Left hindlimb (tissue), 1 donor: ENCODE data around the gene SAXO2.
"Not testable (repeated sequence)": the region's sequence is repeated elsewhere in the genome, so short reads cannot be mapped to it uniquely, and the experiment has no call there.

Experiments used
- DNase-seq: peaks from one replicate; pipeline ENCODE4 v3.0.0-alpha.2; 2018

The SAXO2 gene

DNA sequence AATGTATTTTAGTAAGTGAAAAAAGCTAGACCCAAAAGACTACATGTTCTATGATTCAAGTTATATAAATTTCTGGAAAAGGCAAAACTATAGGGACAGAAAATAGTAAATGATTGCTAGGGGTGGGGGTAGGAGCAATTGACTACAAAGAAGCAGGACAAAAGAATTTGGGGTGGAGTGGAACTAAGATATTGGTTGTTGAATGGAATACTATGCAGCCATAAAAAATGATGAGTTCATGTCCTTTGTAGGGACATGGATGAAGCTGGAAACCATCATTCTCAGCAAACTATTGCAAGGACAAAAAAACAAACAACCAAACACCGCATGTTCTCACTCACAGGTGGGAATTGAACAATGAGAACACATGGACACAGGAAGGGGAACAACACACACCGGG lies 25.6 kb downstream of the SAXO2 start:
- not testable (repeated sequence) for DNase-seq

DNA sequence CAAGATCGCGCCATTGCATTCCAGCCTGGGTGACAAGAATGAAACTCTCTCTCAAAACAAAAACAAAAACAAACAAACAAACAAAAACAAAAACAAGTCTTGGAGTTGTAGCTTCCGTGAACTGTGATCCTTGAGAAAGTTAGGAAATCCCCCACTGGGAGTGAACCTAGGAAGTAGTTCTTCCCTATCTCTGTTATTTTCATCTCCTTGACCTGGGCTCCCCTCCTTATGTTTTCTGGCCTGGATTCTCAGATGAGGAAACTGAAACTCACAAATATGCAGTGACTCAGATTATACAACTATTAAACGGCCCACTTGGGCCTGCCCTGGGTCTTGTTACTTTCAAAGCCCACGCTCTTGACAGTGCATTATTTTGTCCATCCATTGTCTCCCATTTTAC lies 29.7 kb downstream of the SAXO2 start:
- DNase-seq, result no peak

DNA sequence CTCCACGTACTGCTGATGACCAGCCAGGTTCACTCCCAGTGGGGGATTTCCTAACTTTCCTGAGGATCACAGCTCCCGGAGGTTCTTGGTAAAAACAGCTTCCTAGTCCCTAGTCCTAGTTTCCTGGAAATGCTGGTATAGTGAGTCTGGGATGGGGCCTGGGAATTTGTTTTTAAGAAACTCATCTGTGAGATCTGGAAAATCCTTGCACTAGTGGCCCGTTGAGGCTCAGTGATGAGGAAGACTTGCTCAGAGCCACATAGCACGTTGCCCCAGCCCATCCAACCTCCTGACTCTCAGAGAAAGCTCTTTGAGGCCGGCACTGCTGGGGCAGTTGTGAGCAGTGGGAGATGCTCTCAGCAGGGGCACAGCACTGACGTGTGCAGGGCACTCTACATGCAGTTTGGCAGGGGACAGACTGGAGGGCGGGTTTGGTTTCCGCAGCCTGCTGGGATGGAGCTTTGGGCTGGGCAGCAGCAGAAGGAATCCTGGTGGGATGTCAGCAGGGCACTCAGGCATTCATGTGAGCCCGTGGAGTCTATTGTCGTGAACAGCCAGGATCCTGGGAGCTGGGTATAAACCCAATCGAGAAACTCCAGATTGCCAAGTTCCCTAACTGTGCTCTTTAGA lies 31.6 kb downstream of the SAXO2 start:
- no peak for DNase-seq

DNA sequence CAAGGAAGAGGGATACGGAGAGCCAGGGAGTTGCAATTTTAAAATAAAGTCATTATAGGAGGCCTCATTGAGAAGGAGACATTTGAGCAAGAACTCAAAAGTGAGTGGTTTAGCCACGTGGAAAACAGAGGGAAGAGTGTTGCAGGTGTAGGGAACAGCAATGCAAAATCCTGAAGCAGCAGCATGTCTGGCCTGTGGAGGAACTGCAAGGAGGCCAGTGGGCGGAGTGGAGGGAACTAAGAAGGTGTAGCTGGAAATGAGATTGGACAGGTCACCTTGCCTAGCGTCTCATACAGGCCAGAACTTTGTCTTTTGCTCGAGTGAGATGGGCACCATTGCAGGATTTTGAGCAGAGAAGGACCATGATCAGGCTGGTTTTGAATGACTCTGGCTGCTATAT lies 34.9 kb downstream of the SAXO2 start:
- no peak for DNase-seq

DNA sequence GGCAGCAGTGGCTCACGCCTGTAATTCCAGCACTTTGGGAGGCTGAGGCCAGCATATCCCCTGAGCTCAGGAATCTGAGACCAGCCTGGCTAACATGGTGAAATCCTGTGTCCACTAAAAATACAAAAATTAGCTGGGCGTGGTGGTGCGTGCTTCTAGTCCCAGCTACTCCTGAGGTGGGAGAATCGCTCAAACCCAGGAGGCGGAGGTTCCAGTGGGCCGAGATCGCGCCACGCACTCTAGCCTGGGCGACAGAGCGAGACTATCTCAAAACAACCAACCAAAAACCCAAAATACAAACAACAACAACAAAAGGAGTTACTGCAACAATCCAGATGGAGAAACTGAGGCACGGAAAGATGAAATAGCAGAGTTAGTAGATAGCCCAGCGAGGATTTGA lies 35.4 kb downstream of the SAXO2 start:
- DNase-seq, result no peak

DNA sequence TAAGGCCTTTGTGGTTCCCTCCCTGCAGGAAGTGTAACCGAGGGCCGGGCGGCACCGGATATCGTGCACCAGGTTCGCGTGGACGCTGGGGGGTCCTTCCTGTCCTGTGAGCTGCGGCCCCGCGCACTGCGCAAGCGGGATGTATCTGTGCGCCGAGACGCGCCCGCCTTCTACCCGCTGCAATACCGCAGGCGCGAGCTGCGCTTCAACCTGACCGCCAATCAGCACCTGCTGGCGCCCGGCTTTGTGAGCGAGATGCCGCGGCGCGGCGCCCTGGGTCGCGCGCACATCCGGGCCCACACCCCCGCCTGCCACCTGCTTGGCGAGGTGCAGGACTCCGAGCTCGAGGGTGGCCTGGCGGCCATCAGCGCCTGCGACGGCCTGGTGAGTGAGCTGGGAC lies 35.9 kb downstream of the SAXO2 start:
- no peak for DNase-seq

DNA sequence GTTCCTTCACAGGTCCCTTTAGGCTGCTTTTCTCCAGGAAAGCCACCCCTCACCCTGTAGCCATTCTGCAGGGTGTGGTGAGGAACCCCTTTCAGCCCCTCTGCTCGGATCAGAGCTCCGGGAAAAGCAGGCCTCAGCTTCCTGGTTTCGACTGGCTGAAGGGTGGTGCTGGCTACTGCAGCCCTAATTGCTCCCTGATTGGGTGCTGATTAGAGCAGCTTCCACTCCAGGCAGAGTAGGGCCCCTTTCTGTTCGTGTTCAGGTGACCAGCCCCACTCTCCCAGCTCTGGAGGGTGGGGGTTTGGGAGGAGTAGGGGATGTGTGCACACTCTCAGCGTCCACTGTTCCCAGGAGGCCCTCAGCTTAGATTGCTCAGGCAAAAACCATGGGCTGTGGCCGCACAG lies 36.9 kb downstream of the SAXO2 start:
- DNase-seq, result not testable (repeated sequence)

DNA sequence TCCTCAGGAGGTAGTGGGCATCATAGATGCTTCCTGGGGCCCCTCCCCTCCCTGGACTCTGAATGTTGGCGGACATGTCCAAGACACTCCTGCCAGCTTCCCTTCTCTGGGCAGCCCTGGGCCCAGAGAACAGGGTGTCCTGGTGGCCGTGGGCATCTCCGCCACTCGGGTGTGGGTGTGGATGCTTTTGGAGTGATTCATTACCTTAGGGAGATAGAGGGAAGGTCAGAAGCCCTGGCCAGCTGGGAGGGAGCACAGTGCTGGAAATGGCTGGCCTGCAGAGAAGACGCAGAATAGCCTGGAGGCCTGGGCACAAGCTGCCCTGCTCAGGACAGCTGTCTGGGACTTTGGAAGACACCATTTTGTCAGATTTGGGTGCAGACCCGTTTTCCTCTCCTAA lies 37.7 kb downstream of the SAXO2 start:
- not testable (repeated sequence) for DNase-seq

DNA sequence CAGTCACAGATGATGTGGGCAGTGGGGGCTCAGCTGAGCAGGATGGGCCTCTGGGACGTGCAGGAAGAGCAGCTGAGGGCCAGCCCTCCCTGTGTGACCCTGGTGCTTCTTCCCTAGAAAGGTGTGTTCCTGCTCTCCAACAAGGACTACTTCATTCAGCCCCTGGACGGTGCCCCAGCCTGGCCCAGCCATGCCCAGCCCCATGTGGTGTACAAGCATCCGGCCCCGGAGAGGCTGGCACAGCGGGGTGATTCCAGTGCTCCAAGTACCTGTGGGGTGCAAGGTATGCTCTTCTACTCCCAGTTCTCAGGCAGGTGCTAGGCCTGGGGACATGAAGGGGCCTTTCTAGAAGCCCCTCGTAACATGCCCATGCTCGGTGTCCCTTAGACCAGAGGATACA lies 38.3 kb downstream of the SAXO2 start:
- DNase-seq, result no peak

DNA sequence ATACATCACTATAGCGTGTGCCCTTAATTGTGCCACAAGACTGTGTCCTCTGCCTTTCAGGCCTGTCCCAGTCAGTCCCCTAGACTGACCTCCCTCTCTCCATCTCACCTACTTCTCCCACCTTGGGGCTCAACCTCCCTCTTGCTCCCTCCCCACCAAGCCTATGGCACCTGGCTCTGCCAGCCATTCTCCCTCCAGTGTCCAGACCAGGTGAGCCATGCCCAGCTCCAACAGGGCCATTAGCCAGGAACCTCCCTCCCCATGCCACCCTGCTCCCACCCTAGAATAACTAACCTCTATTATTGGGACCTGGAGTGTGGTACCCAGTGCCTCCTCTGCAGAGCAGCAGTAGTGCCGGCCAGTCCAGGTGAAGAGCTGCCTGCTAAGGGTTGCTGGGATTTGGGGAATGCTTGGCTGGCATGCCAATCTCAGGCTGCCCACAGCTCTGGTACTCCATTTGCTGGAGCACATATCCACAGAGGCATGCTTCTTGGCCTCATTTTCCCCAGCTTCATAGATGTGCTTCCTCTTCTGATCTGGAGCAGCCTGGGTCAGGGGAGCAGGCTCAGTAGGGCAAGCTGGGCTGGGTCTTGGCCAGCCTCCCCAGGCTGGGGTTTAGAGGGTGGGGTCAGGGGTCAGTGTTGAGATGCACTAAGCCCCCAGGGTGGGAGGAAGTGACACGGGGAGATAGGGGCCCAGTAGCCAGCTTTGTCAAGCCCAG lies 38.8 kb downstream of the SAXO2 start:
- no peak for DNase-seq

DNA sequence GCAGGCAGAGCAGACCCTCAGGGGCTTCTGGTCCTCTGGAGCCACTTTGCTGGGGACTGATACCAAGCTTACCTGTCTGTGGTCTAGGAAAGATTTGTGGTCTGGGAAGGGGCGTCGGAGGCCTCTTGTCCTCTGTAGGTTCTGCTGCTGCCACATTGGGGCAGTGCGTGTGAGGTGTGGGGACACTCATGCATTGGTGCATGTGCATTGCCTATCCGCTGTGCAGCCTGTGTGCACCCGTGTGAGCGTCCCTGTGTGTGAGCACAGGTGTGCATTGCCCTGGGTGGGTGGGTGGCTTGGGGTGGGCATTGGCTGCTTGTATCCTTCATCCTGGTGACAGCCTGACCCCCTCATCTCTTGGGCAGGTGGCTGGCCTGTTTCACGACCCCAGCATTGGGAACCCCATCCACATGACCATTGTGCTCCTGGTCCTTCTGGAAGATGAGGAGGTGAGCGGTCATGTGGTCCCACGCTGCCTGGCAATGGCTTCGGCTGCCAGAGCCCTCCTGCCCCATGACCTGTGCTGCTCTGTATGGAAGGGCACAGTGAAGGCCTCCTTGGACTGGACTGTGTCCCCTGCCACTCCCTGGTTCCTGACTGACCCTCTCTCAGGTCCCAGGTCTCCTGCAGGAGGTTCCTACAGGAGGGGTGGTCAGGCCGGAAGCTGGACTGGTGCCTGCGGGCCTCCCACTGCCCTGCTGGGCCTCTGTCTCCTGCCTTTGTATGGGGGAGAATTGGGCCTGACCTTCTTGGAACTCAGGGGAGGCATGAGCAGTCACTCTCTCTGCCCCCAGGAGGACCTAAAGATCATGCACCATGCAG lies 41.5 kb downstream of the SAXO2 start:
- DNase-seq, result no peak

DNA sequence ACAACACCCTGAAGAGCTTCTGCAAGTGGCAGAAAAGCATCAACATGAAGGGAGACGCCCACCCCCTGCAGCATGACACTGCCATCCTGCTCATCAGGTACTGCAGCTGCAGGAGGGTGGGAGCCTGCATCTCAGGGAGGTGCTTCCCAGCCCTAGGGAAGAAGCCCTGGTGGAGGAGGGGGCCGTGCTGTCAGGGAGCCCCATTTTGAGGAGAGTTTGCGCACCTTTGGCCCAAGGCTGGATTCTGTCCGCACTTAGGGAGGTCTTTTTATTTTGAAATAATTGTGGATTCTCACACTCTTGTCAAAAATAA lies 42.1 kb downstream of the SAXO2 start:
- DNase-seq, result no peak

DNA sequence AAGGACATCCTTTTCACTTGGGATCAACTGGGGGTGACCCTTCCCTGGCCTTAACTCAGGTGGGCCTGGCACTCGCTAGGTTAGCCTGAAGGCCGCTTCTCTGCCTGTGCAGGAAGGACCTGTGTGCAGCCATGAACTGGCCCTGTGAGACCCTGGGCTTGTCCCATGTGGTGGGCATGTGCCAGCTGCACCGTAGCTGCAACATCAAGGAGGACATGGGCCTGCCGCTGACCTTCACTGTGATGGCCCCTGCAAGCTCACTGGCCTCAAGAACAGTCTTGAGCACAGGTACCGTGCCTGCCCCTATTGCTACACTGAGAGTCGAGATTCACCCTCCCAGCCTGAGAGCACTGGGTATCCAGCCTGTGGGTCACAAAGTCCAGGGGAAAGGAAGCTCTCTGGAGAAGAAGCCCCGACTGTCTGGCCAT lies 43.0 kb downstream of the SAXO2 start:
- no peak for DNase-seq

DNA sequence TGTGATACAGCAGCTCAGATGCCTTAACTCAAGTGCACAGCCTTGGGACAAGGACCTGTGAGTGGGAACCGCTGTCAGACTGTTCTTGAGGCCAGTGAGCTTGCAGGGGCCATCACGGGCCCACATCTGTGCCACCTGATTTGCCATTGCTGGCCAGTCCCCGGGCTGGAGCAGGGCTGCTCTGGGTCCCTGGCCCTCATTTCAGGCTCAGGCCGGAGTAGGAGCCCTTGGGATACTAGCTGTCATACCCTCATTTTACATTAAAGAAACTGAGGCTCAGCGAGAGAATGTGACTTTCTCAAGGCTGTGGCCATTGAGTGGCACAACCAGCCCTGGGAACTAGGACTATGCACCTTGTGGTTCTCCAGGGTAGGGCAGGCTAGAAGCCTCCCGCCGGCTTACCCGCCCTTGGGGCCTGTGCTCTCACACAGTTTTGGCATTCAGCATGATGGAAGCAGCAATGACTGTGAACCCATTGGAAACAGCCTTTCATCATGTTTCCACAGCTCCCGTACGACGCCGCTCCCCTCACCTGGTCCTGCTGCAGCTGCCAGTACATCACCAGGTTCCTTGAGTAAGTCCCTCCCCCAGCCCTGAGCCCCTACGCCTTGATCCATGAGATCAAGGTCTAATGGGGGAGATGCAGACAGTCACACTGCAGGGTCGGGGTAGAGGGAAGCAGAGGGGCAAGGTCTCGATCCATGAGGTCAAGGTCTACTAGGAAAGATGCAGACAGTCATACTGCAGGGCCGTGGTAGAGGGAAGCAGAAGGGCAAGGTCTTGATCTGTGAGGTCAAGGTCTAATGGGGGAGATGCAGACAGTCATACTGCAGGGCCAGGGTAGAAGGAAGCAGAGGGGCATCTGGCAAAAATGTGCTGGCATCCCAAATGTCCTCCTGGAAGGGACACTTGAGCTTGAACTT lies 44.4 kb downstream of the SAXO2 start:
- no peak for DNase-seq

DNA sequence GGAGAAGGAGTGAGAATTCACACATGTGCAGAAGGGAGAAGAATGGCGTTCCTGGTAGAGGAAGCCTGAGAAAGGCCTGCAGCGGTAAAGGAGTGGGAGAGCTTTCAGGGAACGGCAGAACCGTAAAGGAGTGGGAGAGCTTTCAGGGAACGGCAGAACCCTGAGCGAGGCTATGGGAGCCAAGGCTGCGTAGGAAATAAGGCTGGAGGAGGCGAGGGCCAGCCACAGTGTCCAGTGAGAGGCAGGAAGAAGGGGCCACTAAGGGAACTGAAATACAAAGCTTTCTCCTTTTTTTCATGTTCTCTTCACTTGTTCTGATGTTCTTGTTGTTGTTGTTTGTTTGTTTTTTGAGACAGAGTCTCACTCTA lies 45.1 kb downstream of the SAXO2 start:
- DNase-seq, result no peak

DNA sequence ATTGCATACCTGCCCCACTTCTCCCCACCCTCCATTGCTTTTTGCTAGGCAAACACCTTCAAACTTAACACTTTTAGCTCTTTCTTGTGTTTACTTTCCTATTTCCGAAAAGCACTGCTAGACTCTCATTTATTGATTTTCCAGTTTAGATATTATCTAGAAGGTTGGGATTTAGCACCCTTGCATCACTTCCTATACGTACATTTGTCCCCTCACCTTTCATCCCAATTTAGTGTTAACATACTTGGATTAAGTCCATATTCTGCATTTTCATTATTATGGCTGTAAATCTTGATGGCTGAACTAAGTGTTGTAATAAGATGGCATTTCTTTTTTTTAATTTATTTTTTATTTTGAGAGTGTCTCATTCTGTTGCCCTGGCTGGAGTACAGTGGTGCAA lies 47.2 kb downstream of the SAXO2 start:
- DNase-seq, result no peak

DNA sequence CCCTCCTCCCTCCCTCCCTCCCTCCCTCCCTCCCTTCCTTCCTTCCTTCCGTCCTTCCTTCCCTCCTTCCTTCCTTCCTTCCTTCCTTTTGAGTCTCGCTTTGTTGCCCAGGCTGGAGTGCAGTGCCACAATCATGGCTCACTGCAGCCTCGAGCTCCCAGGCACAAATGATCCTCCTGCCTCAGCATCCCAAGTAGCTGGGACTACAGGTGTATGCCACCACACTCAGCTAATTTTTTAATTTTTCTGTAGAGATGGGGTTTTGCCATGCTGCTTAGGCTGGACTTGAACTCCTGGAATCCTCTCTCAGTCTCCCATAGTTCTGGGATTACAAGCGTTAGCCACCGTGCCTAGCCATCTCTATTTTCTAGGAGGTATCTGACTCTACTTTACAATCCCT lies 48.7 kb downstream of the SAXO2 start:
- not testable (repeated sequence) for DNase-seq

DNA sequence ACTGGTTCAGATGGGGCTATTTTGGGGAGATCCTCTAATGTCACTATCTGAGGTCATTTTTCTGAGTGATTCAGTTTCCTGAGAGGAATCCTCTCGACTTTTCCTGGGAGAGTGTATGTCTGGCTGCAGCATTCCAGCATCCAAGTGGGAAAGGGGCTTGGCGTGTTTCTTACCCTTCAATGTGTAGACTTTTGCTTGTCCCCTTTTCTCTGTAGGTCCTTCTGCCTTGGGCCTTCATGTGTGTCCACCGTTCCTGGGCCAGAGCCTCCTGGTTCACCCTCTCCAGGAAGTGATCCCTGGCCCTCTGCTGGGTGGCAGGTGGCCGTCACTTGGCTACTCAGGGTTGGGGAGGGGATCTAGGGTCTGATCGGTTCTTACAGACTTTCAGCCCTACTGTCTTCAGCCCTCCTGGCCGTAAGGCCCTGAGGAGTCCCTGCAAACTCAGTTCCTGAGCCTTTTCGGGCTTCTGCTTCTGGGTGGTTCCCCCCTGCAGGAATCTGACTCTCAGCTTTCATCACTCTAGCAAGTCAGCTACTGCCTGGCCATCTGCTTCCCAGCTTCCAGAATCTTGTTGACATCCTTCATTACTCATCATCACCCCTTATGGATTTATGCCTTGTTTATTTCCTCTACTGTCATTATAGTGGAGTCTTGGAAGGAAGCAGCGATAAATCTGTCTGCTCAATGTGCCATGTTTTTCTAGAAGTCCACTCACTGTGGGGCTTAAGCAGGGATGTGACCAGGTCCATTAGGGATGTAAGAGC lies 50.1 kb downstream of the SAXO2 start:
- no peak for DNase-seq

DNA sequence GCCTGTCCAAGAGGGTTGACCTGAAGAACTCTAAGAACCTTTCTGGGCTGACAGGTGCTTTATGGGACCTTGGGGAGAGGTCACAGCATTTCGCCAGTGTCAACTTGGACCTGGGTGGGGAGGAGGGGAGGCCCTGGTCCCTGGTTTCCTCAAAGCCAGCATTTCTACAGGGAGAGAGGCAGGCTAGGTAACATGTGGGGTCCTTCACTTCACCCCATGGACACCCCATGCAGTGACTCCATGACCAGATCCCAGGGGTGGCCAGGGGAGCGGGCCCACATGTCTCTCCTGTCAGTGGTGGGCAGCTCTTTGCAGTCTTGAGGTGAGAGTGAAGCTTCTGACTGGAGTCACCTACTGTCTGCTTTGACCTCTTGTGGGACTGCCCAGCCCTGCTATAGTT lies 50.8 kb downstream of the SAXO2 start:
- DNase-seq, result no peak

DNA sequence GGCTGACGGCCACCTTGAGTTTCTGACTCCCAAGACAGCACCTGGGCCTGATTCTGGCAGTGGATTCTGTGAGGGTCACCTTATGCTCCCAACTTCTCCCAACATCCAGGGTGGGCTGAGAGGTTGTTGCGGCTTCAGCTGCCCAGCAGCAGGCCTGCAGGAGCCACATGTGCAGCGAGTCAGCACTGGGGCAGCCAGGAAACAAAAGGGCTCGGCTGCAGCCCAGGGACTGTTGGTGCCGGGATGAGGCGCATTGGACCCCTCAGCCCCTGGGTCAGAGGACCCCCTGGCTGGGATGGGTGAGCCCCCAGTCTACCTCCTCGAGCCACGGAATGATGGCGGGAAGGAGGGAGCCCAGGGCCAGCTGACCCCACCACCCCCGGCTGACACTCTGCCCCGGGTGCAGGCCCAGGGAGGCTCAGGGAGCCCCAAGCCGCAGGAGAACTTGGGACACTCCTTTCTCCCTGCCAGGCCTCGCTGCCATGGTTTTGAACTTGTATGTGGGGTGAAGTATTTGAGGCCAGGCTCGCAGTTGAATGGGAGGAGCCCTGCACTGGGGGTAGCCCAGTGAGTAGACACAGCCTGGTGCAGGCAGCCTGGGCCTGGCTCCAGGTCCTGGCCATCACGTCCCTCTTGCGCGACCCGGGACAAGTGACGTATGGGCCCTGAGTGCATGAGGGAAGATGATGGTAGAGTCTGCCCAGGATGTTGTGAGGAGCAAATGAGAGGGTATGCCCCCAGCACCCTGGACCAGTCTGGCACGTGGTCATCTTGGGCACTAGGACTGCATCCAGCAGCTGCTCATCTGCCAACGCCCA lies 51.5 kb downstream of the SAXO2 start:
- not testable (repeated sequence) for DNase-seq

DNA sequence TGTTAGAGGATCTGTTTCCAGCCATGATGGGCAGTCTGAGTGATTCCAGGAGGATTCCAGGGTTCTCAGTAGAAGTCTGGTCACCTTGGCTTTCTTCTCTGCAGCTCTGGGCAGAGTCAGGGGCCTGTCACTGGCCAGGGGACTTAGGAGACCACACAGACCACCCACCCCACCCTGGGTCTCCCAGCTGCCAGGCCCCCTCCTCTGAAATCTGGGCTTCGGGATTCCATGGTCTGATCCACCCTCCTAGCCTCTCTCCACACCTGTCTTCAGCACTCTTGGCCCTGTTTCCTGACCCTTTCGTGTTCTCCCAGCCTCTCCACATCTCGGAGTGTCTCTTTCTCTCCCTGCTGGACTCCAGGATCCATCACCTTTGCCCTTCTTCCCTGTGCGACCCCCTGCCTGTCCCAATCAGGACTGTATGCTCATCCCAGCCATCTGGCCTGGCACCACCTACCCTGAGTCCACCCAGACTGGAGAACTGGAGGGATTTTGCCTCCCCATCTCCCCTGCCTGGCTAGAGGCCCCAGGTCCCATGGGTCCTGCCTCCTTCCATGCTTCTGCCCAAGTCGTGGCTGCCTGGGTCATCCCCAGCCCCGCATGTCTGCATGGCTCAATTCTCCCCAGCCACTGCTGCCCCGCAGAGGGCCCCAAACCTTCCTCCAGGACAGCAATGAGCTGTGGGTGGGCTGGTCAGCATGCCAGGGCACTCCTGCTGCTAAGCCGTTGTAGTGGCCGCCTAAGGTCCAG lies 52.3 kb downstream of the SAXO2 start:
- DNase-seq, result no peak
